Gastrocnemius medialis (tissue), 4 donors: ENCODE data around the gene PCSK5. TPM values are rescaled to one million over a fixed set of nuclear protein-coding genes. Genes with fewer than 3 reads are reported as not detected.

Experiments
- ATAC-seq, 2 donors: fragments of 150-250 bp; one replicate each; pipeline ENCODE4 v1.9.1; 2016
- DNase-seq, 2 donors: peaks; one replicate each; pipeline ENCODE4 v3.0.0-alpha.2; 2019
- H3K27ac ChIP-seq, 4 donors: fragments of 200-600 bp; sonication (generic); 1 replicate in 1 of 4; 2 replicates in 3 of 4; pipeline ENCODE4 v1.5.1; 2016 to 2018; ENCODE audit warnings: mild to moderate bottlenecking in 2 of 4, moderate library complexity in 1 of 4
- H3K27me3 ChIP-seq, 3 donors: fragments of 200-600 bp; sonication (generic) in 2 of 3; 1 replicate in 1 of 3; 2 replicates in 2 of 3; pipeline versions ENCODE4 v1.5.1 to v1.6.0; 2016 to 2019; ENCODE audit warnings: mild to moderate bottlenecking in 1 of 3, moderate library complexity in 1 of 3
- H3K36me3 ChIP-seq, 2 donors: fragments of 200-600 bp; sonication (generic) in 1 of 2; one replicate each; pipeline ENCODE4 v1.5.1; 2017 to 2018
- H3K4me1 ChIP-seq, 2 donors: fragments of 200-600 bp; sonication (generic) in 1 of 2; one replicate each; pipeline ENCODE4 v1.5.1; 2016 to 2017; ENCODE audit warnings: mild to moderate bottlenecking in 2 of 2
- H3K4me3 ChIP-seq, 4 donors: fragments of 200-600 bp; sonication (generic) in 3 of 4; 1 replicate in 1 of 4; 2 replicates in 3 of 4; pipeline ENCODE4 v1.5.1; 2016 to 2019; ENCODE audit warnings: mild to moderate bottlenecking in 2 of 4
- H3K9me3 ChIP-seq, 3 donors: fragments of 200-600 bp; sonication (generic) in 2 of 3; 1 replicate in 1 of 3; 2 replicates in 2 of 3; pipeline ENCODE4 v1.5.1; 2016 to 2019
- CTCF ChIP-seq, 5 experiments: fragments of 450-650 bp in 3 of 5; fragments of 200-600 bp in 2 of 5; sonication (generic) in 2 of 5; IDR thresholded peaks in 4 of 5; conservative IDR thresholded peaks in 1 of 5; 1 replicate in 4 of 5; 2 replicates in 1 of 5; pipeline ENCODE4 v1.5.1; 2016 to 2019; ENCODE audit warnings: antibody characterized with exemption in 5 of 5, mild to moderate bottlenecking in 3 of 5, moderate library complexity in 3 of 5
- POLR2A ChIP-seq, 2 donors: fragments of 450-650 bp; IDR thresholded peaks; one replicate each; pipeline ENCODE4 v1.6.1; 2017; ENCODE audit warnings: antibody characterized with exemption in 2 of 2, mild to moderate bottlenecking in 2 of 2, moderate library complexity in 2 of 2
- in situ Hi-C, 4 donors: fragments of 200-750 bp; cut with MboI; loops; one replicate each; pipeline versions ENCODE4 v1.15.0 to v1.8.0; 2017; ENCODE audit warnings: low sequenced_read_pairs in 4 of 4
- intact Hi-C: fragments of 100-400 bp; cut with DNase I; formaldehyde crosslinking; loops from one replicate; pipeline ENCODE4 v1.15.1; 2023; ENCODE audit warnings: low total_unique reads
- total RNA-seq, 4 donors: library from RNA; depleted of rRNA; stranded (reverse); fragments of >200 nt; gene quantifications; one replicate each; pipeline versions ENCODE4 v1.1.0 to v1.2.3, GENCODE V29; 2016

Gene PCSK5
- total RNA-seq, 4 donors from 2014 or later, result 1.3 to 8.3 (median 3.2) TPM

GRCh38 chr9:76027416-76027815 is 136.9 kb downstream of the PCSK5 start:
- H3K27ac ChIP-seq, result no peak overlapping the region
- in situ Hi-C loops, result no loop called here
- intact Hi-C loops, result no loop called here
- H3K4me1 ChIP-seq, result no peaks in the 10 kb centered on the region
- no peak overlapping the region for H3K4me3 ChIP-seq
- H3K36me3 ChIP-seq, result no peaks in the 10 kb centered on the region
- H3K9me3 ChIP-seq, result no peaks in the 10 kb centered on the region
- TF ChIP-seq POLR2A (IDR thresholded peaks at IDR 0.05) (no peak), CTCF (IDR thresholded peaks at IDR 0.05 in 4 of 5, conservative IDR thresholded peaks at IDR 0.05 in 1 of 5) (no peak)
- DNase-seq (no peak), ATAC-seq (no peak)
- no peaks in the 10 kb centered on the region for H3K27me3 ChIP-seq

GRCh38 chr9:76027861-76028260 is 137.4 kb downstream of the PCSK5 start:
- DNase-seq, result no peak
- TF ChIP-seq CTCF (IDR thresholded peaks at IDR 0.05 in 4 of 5, conservative IDR thresholded peaks at IDR 0.05 in 1 of 5) (no peak), POLR2A (IDR thresholded peaks at IDR 0.05) (no peak)
- H3K27ac ChIP-seq, result no peak overlapping the region
- no peaks in the 10 kb centered on the region for H3K27me3 ChIP-seq
- H3K4me1 ChIP-seq, result no peaks in the 10 kb centered on the region
- intact Hi-C loops (no loop called here), in situ Hi-C loops (no loop called here)
- H3K9me3 ChIP-seq, result no peaks in the 10 kb centered on the region
- no peak overlapping the region for H3K4me3 ChIP-seq
- no peak for ATAC-seq
- no peaks in the 10 kb centered on the region for H3K36me3 ChIP-seq

GRCh38 chr9:76032038-76032796 is 141.7 kb downstream of the PCSK5 start:
- Histone ChIP-seq H3K4me3 (no peak overlapping the region), H3K36me3 (no peaks in the 10 kb centered on the region)

GRCh38 chr9:76032797-76033373 is 142.4 kb downstream of the PCSK5 start:
- no peak overlapping the region for H3K27ac ChIP-seq
- no peaks in the 10 kb centered on the region for H3K4me1 ChIP-seq
- TF ChIP-seq POLR2A (IDR thresholded peaks at IDR 0.05) (no peak), CTCF (IDR thresholded peaks at IDR 0.05 in 4 of 5, conservative IDR thresholded peaks at IDR 0.05 in 1 of 5) (no peak)
- H3K4me3 ChIP-seq, result no peak overlapping the region
- DNase-seq, result no peak
- intact Hi-C loops (no loop called here), in situ Hi-C loops (no loop called here)
- no peaks in the 10 kb centered on the region for H3K36me3 ChIP-seq
- ATAC-seq, result no peak
- H3K27me3 ChIP-seq, result no peaks in the 10 kb centered on the region
- H3K9me3 ChIP-seq, result no peaks in the 10 kb centered on the region

More at GRCh38 chr9:76032038-76032796, 141.7 kb downstream of the PCSK5 start:
- intact Hi-C loops, result no loop called here
- Histone ChIP-seq H3K27me3 (no peaks in the 10 kb centered on the region), H3K4me1 (no peaks in the 10 kb centered on the region), H3K9me3 (no peaks in the 10 kb centered on the region), H3K27ac (no peak overlapping the region)
- ATAC-seq, result no peak
- in situ Hi-C loops, result no loop called here
- no peak for DNase-seq
- TF ChIP-seq CTCF (IDR thresholded peaks at IDR 0.05 in 4 of 5, conservative IDR thresholded peaks at IDR 0.05 in 1 of 5), result no peak
- no peak for TF ChIP-seq POLR2A (IDR thresholded peaks at IDR 0.05)
